AG04450 (cell line): ENCODE results near the gene SARS2. TPM values are rescaled to one million over a fixed set of nuclear protein-coding genes. Genes with fewer than 3 reads are reported as not detected.
"Not testable (repeated sequence)": the region's sequence is repeated elsewhere in the genome, so short reads cannot be mapped to it uniquely, and the experiment has no call there.

Experiments used
- CTCF ChIA-PET: fragments of 300-600, 350-600 bp; formaldehyde crosslinking; extraction: SDS; loops from one replicate; lab custom pipeline; 2022; ENCODE audit warnings: antibody characterized with exemption, inconsistent platforms; lab: Charles Lee
- POLR2A ChIA-PET: fragments of 350-600 bp; formaldehyde crosslinking; extraction: SDS; loops from one replicate; lab custom pipeline; 2021; ENCODE audit warnings: antibody characterized with exemption, inconsistent platforms; lab: Yijun Ruan, JAX
- DNase-seq: peaks from one replicate; pipeline ENCODE4 v3.0.0-alpha.2; 2011; ENCODE audit warnings: low read depth, low spot score
- H3K27ac ChIP-seq: one replicate; pipeline ENCODE4 v1.5.1; 2012; ENCODE audit warnings: low read depth, low read length, control low read depth
- H3K27me3 ChIP-seq: one replicate; pipeline ENCODE4 v1.6.0; 2012; ENCODE audit warnings: low read length; ENCODE audit not compliant: control insufficient read depth, insufficient read depth
- H3K4me3 ChIP-seq: 2 replicates; pipeline ENCODE4 v1.5.1; 2011; ENCODE audit warnings: mild to moderate bottlenecking, low read depth, low read length, control low read depth
- H3K9me3 ChIP-seq: 2 replicates; pipeline ENCODE4 v1.5.1; 2012; ENCODE audit warnings: low read length; ENCODE audit not compliant: control insufficient read depth, insufficient read depth
- polyA plus RNA-seq: library from polyadenylated mRNA; depleted of rRNA; stranded (reverse); fragments of >200 nt; gene quantifications from 2 replicates; pipeline ENCODE4 v1.2.3, GENCODE V29; 2011
- TF ChIP-seq, protein P1 (sequence below): IDR thresholded peaks from 2 replicates; pipeline ENCODE4 v1.5.1; 2011; ENCODE audit warnings: low read depth, low read length, control low read depth, inconsistent platforms

Gene SARS2
- polyA plus RNA-seq, 1 experiment = 10.1 TPM

DNA sequence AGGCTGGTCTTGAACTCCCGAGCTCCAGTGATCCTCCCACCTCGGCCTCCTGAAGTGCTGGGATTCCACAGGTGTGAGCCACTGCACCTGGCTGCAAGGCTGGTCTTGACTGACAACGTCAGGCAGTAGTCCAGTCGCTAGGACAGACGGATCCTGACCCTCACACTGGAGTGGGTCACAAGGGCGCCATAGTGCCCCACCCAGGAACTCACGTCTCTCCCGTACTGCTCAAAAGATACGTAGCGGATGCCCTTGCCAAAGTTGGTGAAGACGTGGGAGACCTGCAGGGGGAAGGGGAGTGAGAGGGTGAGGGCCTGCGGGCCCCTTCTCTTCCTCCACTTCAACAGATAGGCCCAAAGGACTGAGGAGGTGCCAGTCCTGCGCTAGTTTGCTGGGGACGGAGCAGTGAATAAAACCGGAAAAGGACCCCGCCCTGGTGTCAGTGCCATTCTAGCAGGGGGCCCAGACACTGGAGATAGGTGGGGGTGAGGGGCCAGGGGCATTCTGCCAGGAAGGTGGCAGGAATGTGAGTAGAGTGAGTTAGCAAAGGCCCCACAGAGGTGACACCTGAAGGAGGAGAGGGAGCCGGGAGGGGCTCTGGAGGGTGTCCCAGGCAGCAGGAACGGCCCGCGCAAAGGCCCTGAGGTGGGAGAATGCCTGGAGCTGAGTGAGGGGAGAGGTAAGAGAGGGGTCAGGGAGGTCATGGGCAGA, 12.1 kb upstream of the SARS2 start:
- H3K4me3 ChIP-seq = no peak overlapping the region
- ChIA-PET POLR2A (interaction anchor here (0.7 to 0.8 kb wide), 2 partner anchors 9 to 95 kb away, joined by 3 read pairs; no protein-coding TSS in a partner anchor), CTCF (interaction anchor here (0.9 kb wide), 1 partner anchor 12 kb away, joined by 3 read pairs; the partner anchor contains the start of genes MRPS12 and SARS2)
- DNase-seq = no peak
- no peaks in the 10 kb centered on the region for H3K9me3 ChIP-seq
- no peaks in the 10 kb centered on the region for H3K27me3 ChIP-seq
- TF ChIP-seq, protein P1, sequence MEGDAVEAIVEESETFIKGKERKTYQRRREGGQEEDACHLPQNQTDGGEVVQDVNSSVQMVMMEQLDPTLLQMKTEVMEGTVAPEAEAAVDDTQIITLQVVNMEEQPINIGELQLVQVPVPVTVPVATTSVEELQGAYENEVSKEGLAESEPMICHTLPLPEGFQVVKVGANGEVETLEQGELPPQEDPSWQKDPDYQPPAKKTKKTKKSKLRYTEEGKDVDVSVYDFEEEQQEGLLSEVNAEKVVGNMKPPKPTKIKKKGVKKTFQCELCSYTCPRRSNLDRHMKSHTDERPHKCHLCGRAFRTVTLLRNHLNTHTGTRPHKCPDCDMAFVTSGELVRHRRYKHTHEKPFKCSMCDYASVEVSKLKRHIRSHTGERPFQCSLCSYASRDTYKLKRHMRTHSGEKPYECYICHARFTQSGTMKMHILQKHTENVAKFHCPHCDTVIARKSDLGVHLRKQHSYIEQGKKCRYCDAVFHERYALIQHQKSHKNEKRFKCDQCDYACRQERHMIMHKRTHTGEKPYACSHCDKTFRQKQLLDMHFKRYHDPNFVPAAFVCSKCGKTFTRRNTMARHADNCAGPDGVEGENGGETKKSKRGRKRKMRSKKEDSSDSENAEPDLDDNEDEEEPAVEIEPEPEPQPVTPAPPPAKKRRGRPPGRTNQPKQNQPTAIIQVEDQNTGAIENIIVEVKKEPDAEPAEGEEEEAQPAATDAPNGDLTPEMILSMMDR = no peak
- no peak overlapping the region for H3K27ac ChIP-seq

DNA sequence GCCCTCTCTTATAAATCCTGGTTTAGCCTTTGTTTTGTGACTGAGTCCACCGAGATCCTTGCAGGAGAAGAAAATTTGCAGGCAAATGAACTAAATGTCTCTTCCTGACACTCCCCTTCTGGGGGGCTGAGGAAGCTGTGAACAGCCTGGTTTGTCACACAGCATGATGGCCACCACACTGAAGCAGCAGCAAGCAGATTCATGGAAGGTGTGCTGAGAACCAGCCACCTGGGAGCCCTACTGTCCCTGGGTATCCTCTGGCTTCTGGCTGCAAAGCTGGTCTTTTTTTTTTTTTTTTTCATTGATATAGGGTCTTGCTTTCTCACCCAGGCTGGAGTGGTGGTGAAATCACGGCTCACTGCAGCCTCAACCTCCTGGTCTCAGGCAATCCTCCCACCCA, 11.4 kb upstream of the SARS2 start:
- CTCF ChIA-PET = interaction anchor here (0.9 kb wide), 1 partner anchor 11 kb away, joined by 3 read pairs; the partner anchor contains the start of genes MRPS12 and SARS2
- POLR2A ChIA-PET = interaction anchor here (0.8 kb wide), 1 partner anchor 9 kb away, joined by 3 read pairs; no protein-coding TSS in a partner anchor
- Histone ChIP-seq H3K4me3 (no peak overlapping the region), H3K27ac (no peak overlapping the region), H3K27me3 (no peaks in the 10 kb centered on the region), H3K9me3 (no peaks in the 10 kb centered on the region)
- no peak for DNase-seq
- TF ChIP-seq, protein P1 = no peak

DNA sequence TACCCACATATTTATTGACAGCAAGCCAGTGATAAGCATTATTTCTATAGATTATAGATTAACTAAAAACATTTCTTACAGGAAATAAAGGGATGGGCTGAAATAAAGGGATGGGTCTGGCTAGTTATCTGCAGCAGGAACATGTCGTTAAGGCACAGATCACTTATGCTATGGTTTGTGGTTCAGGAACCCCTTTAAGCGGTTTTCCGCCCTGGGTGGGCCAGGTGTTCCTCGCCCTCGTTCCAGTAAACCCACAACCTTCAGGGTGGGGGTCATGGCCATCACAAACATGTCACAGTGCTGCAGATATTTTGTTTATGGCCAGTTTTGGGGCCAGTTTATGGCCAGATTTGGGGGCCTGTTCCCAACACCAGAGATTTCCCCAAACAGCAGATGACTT, 10.9 kb upstream of the SARS2 start:
- ChIA-PET CTCF (interaction anchor here (0.9 kb wide), 1 partner anchor 11 kb away, joined by 3 read pairs; the partner anchor contains the start of genes MRPS12 and SARS2), POLR2A (interaction anchor here (0.8 kb wide), 1 partner anchor 8 kb away, joined by 3 read pairs; no protein-coding TSS in a partner anchor)
- not testable (repeated sequence) for H3K4me3 ChIP-seq, H3K27ac ChIP-seq, DNase-seq, H3K27me3 ChIP-seq, H3K9me3 ChIP-seq

DNA sequence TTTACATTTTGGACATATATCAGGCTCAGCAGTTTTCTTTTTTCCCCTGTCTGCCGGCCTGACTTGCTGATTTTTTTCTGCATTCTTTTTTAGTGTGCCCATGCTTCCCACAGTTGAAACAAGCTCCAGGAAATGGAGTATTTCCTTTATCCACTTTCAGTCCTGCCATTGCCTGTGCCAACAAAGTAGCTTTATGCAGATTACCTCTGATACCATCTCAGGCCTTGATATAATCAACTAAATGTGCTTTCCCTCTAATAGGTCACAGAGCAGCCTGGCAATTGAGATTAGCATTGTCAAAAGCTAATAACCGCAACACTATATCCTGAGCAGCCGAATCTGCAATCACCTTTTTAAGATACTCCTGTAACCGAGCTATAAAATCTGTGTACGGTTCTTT, 9.4 kb upstream of the SARS2 start:
- POLR2A ChIA-PET = interaction anchor here (1.0 kb wide), 1 partner anchor 9 kb away, joined by 5 read pairs; the partner anchor contains the start of genes MRPS12 and SARS2
- Histone ChIP-seq H3K4me3 (no peak overlapping the region), H3K9me3 (peaks cover 3% of the 10 kb centered on the region), H3K27ac (no peak overlapping the region), H3K27me3 (no peaks in the 10 kb centered on the region)
- DNase-seq = no peak
- TF ChIP-seq, protein P1 = no peak
- CTCF ChIA-PET = interaction anchor here (3.4 kb wide), 1 partner anchor 10 kb away, joined by 11 read pairs; the partner anchor contains the start of genes MRPS12 and SARS2

DNA sequence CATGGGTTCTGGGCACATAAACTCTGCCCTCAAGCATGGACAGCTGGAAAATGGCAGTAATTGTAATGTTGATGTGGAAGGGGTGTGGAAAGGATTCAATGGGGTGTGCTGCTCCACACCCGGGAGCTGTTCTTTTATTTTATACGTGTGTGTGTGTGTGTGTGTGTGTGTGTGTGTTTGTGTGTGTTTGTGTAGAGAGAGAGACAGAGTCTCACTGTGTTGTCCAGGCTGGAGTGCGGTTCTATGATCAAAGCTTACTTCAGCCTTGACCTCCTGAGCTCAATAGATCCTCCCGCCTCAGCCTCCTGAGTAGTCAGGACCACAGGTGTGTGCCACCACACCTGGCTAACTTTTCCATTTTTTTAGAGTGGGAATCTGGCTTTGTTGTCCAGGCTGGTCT, 3.0 kb upstream of the SARS2 start:
- POLR2A ChIA-PET = interaction anchor here (0.5 to 1.1 kb wide), 3 partner anchors 8 to 279 kb away, joined by 3 to 5 read pairs (median 5); no protein-coding TSS in a partner anchor
- Histone ChIP-seq H3K4me3 (no peak overlapping the region), H3K9me3 (peaks cover 10% of the 10 kb centered on the region), H3K27ac (no peak overlapping the region), H3K27me3 (no peaks in the 10 kb centered on the region)
- no peak for DNase-seq
- CTCF ChIA-PET = interaction anchor here (0.6 to 2.2 kb wide), 11 partner anchors 14 to 944 kb away, joined by 3 to 11 read pairs (median 3); partner anchors contain the start of gene FAM98C
- TF ChIP-seq, protein P1 = no peak
